CD8-positive, alpha-beta memory T cell (primary cell): Measurements from ENCODE around the gene C19orf67. TPM values are rescaled to one million over a fixed set of nuclear protein-coding genes. Genes with fewer than 3 reads are reported as not detected.

Experiments used
- CTCF ChIA-PET: fragments of 350-600 bp; sonication (Branson Sonifier 250); formaldehyde crosslinking; loops from one replicate; lab custom pipeline; 2021; ENCODE audit warnings: antibody characterized with exemption; lab: Charles Lee
- POLR2A ChIA-PET: fragments of 350-600 bp; sonication (Branson Sonifier 250); formaldehyde crosslinking; loops from one replicate; lab custom pipeline; 2021; ENCODE audit warnings: antibody characterized with exemption; lab: Charles Lee
- DNase-seq, 5 donors: peaks; one replicate each; pipeline versions ENCODE4 v3.0.0 to v3.0.0-alpha.2; 2020 to 2022; ENCODE audit warnings: mixed read lengths in 1 of 5
- H3K27ac ChIP-seq: one replicate; pipeline ENCODE4 v1.7.0; 2013; ENCODE audit warnings: low read depth, mild to moderate bottlenecking, low read length, moderate library complexity
- H3K27me3 ChIP-seq: 2 replicates; pipeline ENCODE4 v1.7.0; 2013; ENCODE audit warnings: low read length, mild to moderate bottlenecking; ENCODE audit not compliant: insufficient read depth, poor library complexity, severe bottlenecking
- H3K36me3 ChIP-seq: 2 replicates; pipeline ENCODE4 v1.7.0; 2013; ENCODE audit warnings: mild to moderate bottlenecking, low read length, moderate library complexity; ENCODE audit not compliant: insufficient read depth
- H3K4me1 ChIP-seq: 2 replicates; pipeline ENCODE4 v1.7.0; 2013; ENCODE audit warnings: mild to moderate bottlenecking, low read length, moderate library complexity; ENCODE audit not compliant: insufficient read depth
- H3K4me3 ChIP-seq: 2 replicates; pipeline ENCODE4 v1.7.0; 2013; ENCODE audit warnings: mild to moderate bottlenecking, low read length
- H3K9me3 ChIP-seq: 2 replicates; pipeline ENCODE4 v1.7.0; 2013; ENCODE audit warnings: mild to moderate bottlenecking, low read length
- H3K27ac Mint-ChIP-seq, 8 donors: one replicate each; pipeline ENCODE4 v1.8.0; 2020 to 2021; ENCODE audit warnings: mixed read lengths in 8 of 8, mild to moderate bottlenecking in 6 of 8, inconsistent platforms in 3 of 8, moderate library complexity in 3 of 8
- H3K27me3 Mint-ChIP-seq, 2 donors: one replicate each; pipeline ENCODE4 v1.8.0; 2020 to 2021; ENCODE audit warnings: mixed read lengths in 2 of 2, mild to moderate bottlenecking in 1 of 2, moderate library complexity in 1 of 2
- H3K36me3 Mint-ChIP-seq, 3 donors: one replicate each; pipeline ENCODE4 v1.8.0; 2020 to 2021; ENCODE audit warnings: mixed read lengths in 3 of 3, inconsistent platforms in 1 of 3, mild to moderate bottlenecking in 1 of 3
- H3K4me1 Mint-ChIP-seq, 3 donors: one replicate each; pipeline ENCODE4 v1.8.0; 2020 to 2021; ENCODE audit warnings: mixed read lengths in 3 of 3, inconsistent platforms in 1 of 3, mild to moderate bottlenecking in 1 of 3
- H3K4me3 Mint-ChIP-seq, 7 donors: one replicate each; pipeline ENCODE4 v1.8.0; 2020 to 2021; ENCODE audit warnings: mixed read lengths in 7 of 7, mild to moderate bottlenecking in 6 of 7, moderate library complexity in 4 of 7, inconsistent platforms in 2 of 7
- H3K9me3 Mint-ChIP-seq, 5 donors: one replicate each; pipeline ENCODE4 v1.8.0; 2020 to 2022; ENCODE audit warnings: mixed read lengths in 5 of 5, mild to moderate bottlenecking in 3 of 5, moderate library complexity in 2 of 5, inconsistent platforms in 1 of 5
- polyA plus RNA-seq: library from polyadenylated mRNA; unstranded; fragments of 300-500 nt; fragmentation: Illumina TruSeq; gene quantifications from one replicate; pipeline ENCODE4 v1.2.3, GENCODE V29; 2021
- total RNA-seq, 2 experiments: library from RNA; stranded (reverse); gene quantifications; one replicate each; pipeline ENCODE4 v1.2.3, GENCODE V29; 2021

C19orf67 gene
- total and polyA plus RNA-seq, 3 experiments from 2014 or later, result 0.42 TPM; not detected in 2

- ChIA-PET CTCF (interaction anchor here (1.4 kb wide), 1 partner anchor 39 kb away, joined by 5 read pairs; no protein-coding TSS in a partner anchor), POLR2A (no interaction called here)
- H3K27ac Mint-ChIP-seq, result no peak overlapping the region
- Histone ChIP-seq H3K4me1 (no peaks in the 10 kb centered on the region), H3K27ac (no peak overlapping the region), H3K27me3 (no peaks in the 10 kb centered on the region), H3K9me3 (no peaks in the 10 kb centered on the region), H3K4me3 (no peak overlapping the region), H3K36me3 (peaks cover 10% of the 10 kb centered on the region)
- H3K9me3 Mint-ChIP-seq, result peaks cover 0 to 7% (median 0%) of the 10 kb centered on the region in 5 donors
- H3K4me1 Mint-ChIP-seq, result peaks cover 0 to 5% (median 1%) of the 10 kb centered on the region in 3 donors
- H3K36me3 Mint-ChIP-seq, result peaks cover 5 to 36% (median 6%) of the 10 kb centered on the region in 3 donors
- peak overlapping the region in 1 of 7 donors; percentile 38 for H3K4me3 Mint-ChIP-seq
- DNase-seq, result no peak
- H3K27me3 Mint-ChIP-seq, result no peaks in the 10 kb centered on the region
Observed at GRCh38 chr19:14097532-14098151, 12.1 kb upstream of the C19orf67 start.

- Histone ChIP-seq H3K27ac (no peak overlapping the region), H3K9me3 (no peaks in the 10 kb centered on the region), H3K4me3 (no peak overlapping the region), H3K36me3 (peaks cover 4% of the 10 kb centered on the region), H3K27me3 (no peaks in the 10 kb centered on the region), H3K4me1 (peaks cover 8% of the 10 kb centered on the region)
- Mint-ChIP-seq H3K4me1 (peaks cover 6 to 13% (median 9%) of the 10 kb centered on the region in 3 donors), H3K27ac (no peak overlapping the region), H3K9me3 (peaks cover 0 to 7% (median 0%) of the 10 kb centered on the region in 5 donors), H3K36me3 (peaks cover 5 to 30% (median 6%) of the 10 kb centered on the region in 3 donors), H3K4me3 (no peak overlapping the region), H3K27me3 (peaks cover 0 to 1% of the 10 kb centered on the region in 2 donors)
- DNase-seq, result no peak
- ChIA-PET POLR2A (interaction anchor here (0.7 to 0.8 kb wide), 2 partner anchors 10 to 20 kb away, joined by 3 read pairs; no protein-coding TSS in a partner anchor), CTCF (interaction anchor here (0.6 to 1.5 kb wide), 4 partner anchors 11 to 437 kb away, joined by 3 to 4 read pairs (median 3); partner anchors contain the start of gene ASF1B)
Observed at GRCh38 chr19:14096272-14096992, 10.8 kb upstream of the C19orf67 start.

GRCh38 chr19:14094854-14095253 is 9.3 kb upstream of the C19orf67 start:
- Mint-ChIP-seq H3K27me3 (peaks cover 0 to 4% of the 10 kb centered on the region in 2 donors), H3K27ac (peak overlapping the region in 3 of 8 donors; percentile 2 to 93 (median 65)), H3K36me3 (peaks cover 0 to 22% (median 2%) of the 10 kb centered on the region in 3 donors), H3K4me3 (peak overlapping the region in 1 of 7 donors; percentile 26), H3K4me1 (peaks cover 6 to 15% (median 10%) of the 10 kb centered on the region in 3 donors), H3K9me3 (peaks cover 0 to 7% (median 0%) of the 10 kb centered on the region in 5 donors)
- H3K9me3 ChIP-seq, result no peaks in the 10 kb centered on the region
- POLR2A ChIA-PET, result interaction anchor here (1.3 kb wide), 1 partner anchor 14 kb away, joined by 4 read pairs; no protein-coding TSS in a partner anchor
- no peaks in the 10 kb centered on the region for H3K36me3 ChIP-seq
- no peak overlapping the region for H3K4me3 ChIP-seq
- H3K27ac ChIP-seq, result no peak overlapping the region
- peaks cover 8% of the 10 kb centered on the region for H3K4me1 ChIP-seq
- CTCF ChIA-PET, result interaction anchor here (1.5 to 2.8 kb wide), 3 partner anchors 12 to 41 kb away, joined by 3 to 12 read pairs (median 3); partner anchors contain the start of gene ASF1B
- no peaks in the 10 kb centered on the region for H3K27me3 ChIP-seq
- no peak for DNase-seq

GRCh38 chr19:14093117-14093823 is 7.7 kb upstream of the C19orf67 start:
- Histone ChIP-seq H3K27me3 (no peaks in the 10 kb centered on the region), H3K9me3 (no peaks in the 10 kb centered on the region), H3K27ac (no peak overlapping the region), H3K4me1 (peaks cover 14% of the 10 kb centered on the region), H3K4me3 (no peak overlapping the region), H3K36me3 (no peaks in the 10 kb centered on the region)
- POLR2A ChIA-PET, result interaction anchor here (0.7 to 1.3 kb wide), 2 partner anchors 12 to 1456 kb away, joined by 3 to 4 read pairs; no protein-coding TSS in a partner anchor
- Mint-ChIP-seq H3K36me3 (peaks cover 0 to 31% (median 7%) of the 10 kb centered on the region in 3 donors), H3K4me1 (peaks cover 10 to 23% (median 13%) of the 10 kb centered on the region in 3 donors), H3K9me3 (peaks cover 0 to 7% (median 0%) of the 10 kb centered on the region in 5 donors), H3K27me3 (peaks cover 0 to 4% of the 10 kb centered on the region in 2 donors), H3K27ac (peak overlapping the region in 5 of 8 donors; percentile 0 to 88 (median 63)), H3K4me3 (peak overlapping the region; percentile 42 to 70 (median 63))
- CTCF ChIA-PET, result interaction anchor here (1.5 to 2.8 kb wide), 3 partner anchors 23 to 43 kb away, joined by 3 to 12 read pairs (median 3); partner anchors contain the start of gene ASF1B
- no peak for DNase-seq

GRCh38 chr19:14091813-14092462 is 6.4 kb upstream of the C19orf67 start:
- no peaks in the 10 kb centered on the region for H3K9me3 ChIP-seq
- H3K4me3 ChIP-seq, result peak overlapping the region; percentile 89
- Mint-ChIP-seq H3K27me3 (peaks cover 0 to 4% of the 10 kb centered on the region in 2 donors), H3K9me3 (peaks cover 0 to 7% (median 0%) of the 10 kb centered on the region in 5 donors), H3K4me3 (peak overlapping the region; percentile 88 to 100 (median 99)), H3K36me3 (peaks cover 0 to 26% (median 8%) of the 10 kb centered on the region in 3 donors), H3K27ac (peak overlapping the region; percentile 94 to 99 (median 98)), H3K4me1 (peaks cover 10 to 24% (median 13%) of the 10 kb centered on the region in 3 donors)
- peak overlapping the region; percentile 59 for H3K27ac ChIP-seq
- H3K27me3 ChIP-seq, result no peaks in the 10 kb centered on the region
- ChIA-PET CTCF (interaction anchor here (0.9 to 1.4 kb wide), 3 partner anchors 22 to 212 kb away, joined by 3 to 7 read pairs (median 3); partner anchors contain the start of gene ASF1B), POLR2A (interaction anchor here (0.5 to 0.8 kb wide), 2 partner anchors 11 to 21 kb away, joined by 5 to 17 read pairs; no protein-coding TSS in a partner anchor)
- DNase-seq, result peak in 1 of 5 donors; percentile 9
- peaks cover 14% of the 10 kb centered on the region for H3K4me1 ChIP-seq
- no peaks in the 10 kb centered on the region for H3K36me3 ChIP-seq

GRCh38 chr19:14091081-14091812 is 5.7 kb upstream of the C19orf67 start:
- DNase-seq, result peak in 4 of 5 donors; percentile 41 to 87 (median 80)
- peak overlapping the region; percentile 94 to 99 (median 98) for H3K27ac Mint-ChIP-seq
- peak overlapping the region; percentile 89 for H3K4me3 ChIP-seq
- ChIA-PET POLR2A (no interaction called here), CTCF (interaction anchor here (0.9 to 1.4 kb wide), 3 partner anchors 23 to 212 kb away, joined by 3 to 7 read pairs (median 3); partner anchors contain the start of gene ASF1B)
- no peaks in the 10 kb centered on the region for H3K27me3 ChIP-seq
- peak overlapping the region; percentile 88 to 100 (median 99) for H3K4me3 Mint-ChIP-seq
- H3K27ac ChIP-seq, result peak overlapping the region; percentile 59
- peaks cover 10 to 24% (median 13%) of the 10 kb centered on the region in 3 donors for H3K4me1 Mint-ChIP-seq
- no peaks in the 10 kb centered on the region for H3K9me3 ChIP-seq
- peaks cover 0 to 21% (median 5%) of the 10 kb centered on the region in 3 donors for H3K36me3 Mint-ChIP-seq
- H3K36me3 ChIP-seq, result no peaks in the 10 kb centered on the region
- peaks cover 14% of the 10 kb centered on the region for H3K4me1 ChIP-seq
- H3K9me3 Mint-ChIP-seq, result peaks cover 0 to 7% (median 0%) of the 10 kb centered on the region in 5 donors
- peaks cover 0 to 4% of the 10 kb centered on the region in 2 donors for H3K27me3 Mint-ChIP-seq
